D721Med (cell line): Measurements from ENCODE around the gene TUBB2A.

ENCODE experiments used
- DNase-seq: peaks from one replicate; pipeline ENCODE4 v3.0.0; 2011; ENCODE audit warnings: low spot score; ENCODE audit not compliant: insufficient read length
- FAIRE-seq: peaks from 2 replicates; lab custom pipeline; 2011; peaks lifted over from hg19 to GRCh38; lab: Jason Lieb, UNC
- TF ChIP-seq, protein P1 (sequence below): IDR thresholded peaks from 2 replicates; pipeline ENCODE4 v1.5.1; 2012; ENCODE audit warnings: mild to moderate bottlenecking, control low read depth; ENCODE audit not compliant: insufficient read depth; ENCODE audit errors: missing control alignments

TUBB2A gene

GRCh38 chr6:3131695-3132094 is 25.6 kb downstream of the TUBB2A start:
- TF ChIP-seq, protein P1, sequence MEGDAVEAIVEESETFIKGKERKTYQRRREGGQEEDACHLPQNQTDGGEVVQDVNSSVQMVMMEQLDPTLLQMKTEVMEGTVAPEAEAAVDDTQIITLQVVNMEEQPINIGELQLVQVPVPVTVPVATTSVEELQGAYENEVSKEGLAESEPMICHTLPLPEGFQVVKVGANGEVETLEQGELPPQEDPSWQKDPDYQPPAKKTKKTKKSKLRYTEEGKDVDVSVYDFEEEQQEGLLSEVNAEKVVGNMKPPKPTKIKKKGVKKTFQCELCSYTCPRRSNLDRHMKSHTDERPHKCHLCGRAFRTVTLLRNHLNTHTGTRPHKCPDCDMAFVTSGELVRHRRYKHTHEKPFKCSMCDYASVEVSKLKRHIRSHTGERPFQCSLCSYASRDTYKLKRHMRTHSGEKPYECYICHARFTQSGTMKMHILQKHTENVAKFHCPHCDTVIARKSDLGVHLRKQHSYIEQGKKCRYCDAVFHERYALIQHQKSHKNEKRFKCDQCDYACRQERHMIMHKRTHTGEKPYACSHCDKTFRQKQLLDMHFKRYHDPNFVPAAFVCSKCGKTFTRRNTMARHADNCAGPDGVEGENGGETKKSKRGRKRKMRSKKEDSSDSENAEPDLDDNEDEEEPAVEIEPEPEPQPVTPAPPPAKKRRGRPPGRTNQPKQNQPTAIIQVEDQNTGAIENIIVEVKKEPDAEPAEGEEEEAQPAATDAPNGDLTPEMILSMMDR = no peak
- FAIRE-seq = no peak

GRCh38 chr6:3128356-3129108 is 28.8 kb downstream of the TUBB2A start:
- DNase-seq = no peak
- TF ChIP-seq, protein P1 = no peak
- no peak for FAIRE-seq

More at GRCh38 chr6:3131695-3132094, 25.6 kb downstream of the TUBB2A start:
- no peak for DNase-seq

DNA sequence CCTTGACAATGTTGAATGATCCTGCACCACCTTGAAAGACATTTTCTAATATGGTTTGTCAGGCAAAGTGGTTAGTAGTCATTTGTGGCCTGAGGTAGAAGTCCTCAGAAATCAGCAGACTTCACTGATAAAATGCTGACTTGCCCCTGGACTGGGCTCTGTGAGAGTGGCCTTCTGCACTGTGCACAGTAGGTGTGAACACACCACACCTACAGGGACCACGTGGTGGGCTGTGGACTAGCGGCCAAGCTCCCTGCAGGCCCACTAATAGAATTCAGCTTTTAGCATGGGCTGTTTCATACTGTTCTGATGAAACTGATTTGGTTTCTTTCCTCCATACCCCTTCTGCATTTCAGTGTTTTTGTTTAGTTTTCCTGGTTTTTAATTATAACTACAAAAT is 31.5 kb downstream of the TUBB2A start:
- no peak for FAIRE-seq
- TF ChIP-seq, protein P1 = no peak

DNA sequence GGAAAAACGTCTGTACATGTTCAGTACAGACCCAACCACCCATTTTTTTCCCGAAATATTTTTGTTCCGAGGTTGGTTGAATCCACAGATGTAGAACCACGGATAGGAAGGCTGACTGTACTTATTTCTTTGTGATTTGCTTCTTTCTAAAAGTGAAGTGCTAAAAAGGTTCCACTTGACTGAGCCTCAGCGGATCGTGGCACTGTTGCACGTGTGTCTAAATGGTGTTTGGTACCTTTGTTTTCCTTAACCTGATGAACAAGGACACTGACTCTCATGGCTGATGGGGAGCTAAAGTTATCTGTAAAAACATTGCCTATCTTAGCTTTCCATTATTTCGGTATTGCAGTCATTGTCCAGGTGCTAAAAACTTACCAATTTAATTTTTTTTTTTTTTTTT is 32.7 kb downstream of the TUBB2A start:
- no peak for DNase-seq
- TF ChIP-seq, protein P1 = no peak
- FAIRE-seq = no peak

More for the DNA sequence above, 31.5 kb downstream of the TUBB2A start:
- no peak for DNase-seq

DNA sequence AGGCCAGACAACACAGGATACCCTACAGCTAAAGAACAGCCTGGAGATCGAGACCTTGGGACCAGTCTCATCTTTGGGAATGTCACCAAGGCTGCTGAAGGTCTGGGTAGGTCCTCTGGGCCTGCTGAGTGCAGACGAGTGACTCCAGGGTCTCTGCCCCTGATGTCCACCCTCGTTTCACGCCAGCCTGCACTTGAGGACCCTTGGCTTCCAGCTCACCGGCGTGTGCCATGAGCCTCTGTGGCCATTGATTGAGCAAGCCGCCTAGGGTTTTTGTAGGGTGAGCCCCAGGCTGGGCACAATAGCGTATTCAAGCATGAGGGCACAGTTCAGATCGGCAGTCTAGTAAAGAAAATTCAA is 34.5 kb downstream of the TUBB2A start:
- FAIRE-seq (no peak), DNase-seq (no peak)
- TF ChIP-seq, protein P1 = no peak

- FAIRE-seq (no peak), DNase-seq (no peak)
Observed at GRCh38 chr6:3120765-3121089, 36.6 kb downstream of the TUBB2A start.

More at GRCh38 chr6:3120765-3121089, 36.6 kb downstream of the TUBB2A start:
- TF ChIP-seq, protein P1 = no peak
